CD4-positive, CD25-positive, alpha-beta regulatory T cell (primary cell): Measurements from ENCODE around the gene RNPS1. TPM values are rescaled to one million over a fixed set of nuclear protein-coding genes. Genes with fewer than 3 reads are reported as not detected.
"Not testable (repeated sequence)": the region's sequence is repeated elsewhere in the genome, so short reads cannot be mapped to it uniquely, and the experiment has no call there.

Experiments
- ATAC-seq, 2 donors: fragments of 150-1000 bp; cut with Tn5 transposase; one replicate each; pipeline ENCODE4 v1.10.0; 2021; ENCODE audit warnings: low read depth in 2 of 2, moderate number of reproducible peaks in 2 of 2, moderate library complexity in 1 of 2
- DNase-seq, 3 donors: peaks; one replicate each; pipeline versions ENCODE4 v3.0.0 to v3.0.0-alpha.2; 2012 to 2022; ENCODE audit warnings: mixed read lengths in 1 of 3
- H3K27ac ChIP-seq: one replicate; pipeline ENCODE4 v1.7.0; 2013; ENCODE audit warnings: mild to moderate bottlenecking, low read length; ENCODE audit not compliant: insufficient read depth, poor library complexity, severe bottlenecking
- H3K27me3 ChIP-seq: one replicate; pipeline ENCODE4 v1.7.0; 2013; ENCODE audit warnings: low read length; ENCODE audit not compliant: control insufficient read depth, insufficient read depth
- H3K36me3 ChIP-seq: one replicate; pipeline ENCODE4 v1.7.0; 2013; ENCODE audit warnings: mild to moderate bottlenecking, low read length, moderate library complexity; ENCODE audit not compliant: control insufficient read depth, insufficient read depth
- H3K4me1 ChIP-seq: 2 replicates; pipeline ENCODE4 v1.7.0; 2013; ENCODE audit warnings: mild to moderate bottlenecking, low read length; ENCODE audit not compliant: insufficient read depth, control insufficient read depth, poor library complexity, severe bottlenecking
- H3K4me3 ChIP-seq: one replicate; pipeline ENCODE4 v1.7.0; 2013; ENCODE audit warnings: low read depth, mild to moderate bottlenecking, low read length, moderate library complexity
- H3K9me3 ChIP-seq, 2 experiments: 1 replicate in 1 of 2; 2 replicates in 1 of 2; pipeline ENCODE4 v1.7.0; 2013; ENCODE audit warnings: low read length in 2 of 2, mild to moderate bottlenecking in 1 of 2, moderate library complexity in 1 of 2; ENCODE audit not compliant: control insufficient read depth in 2 of 2
- H3K27ac Mint-ChIP-seq, 3 donors: one replicate each; pipeline ENCODE4 v1.8.0; 2020 to 2022; ENCODE audit warnings: mild to moderate bottlenecking in 3 of 3, mixed read lengths in 3 of 3, moderate library complexity in 2 of 3
- H3K27me3 Mint-ChIP-seq: one replicate; pipeline ENCODE4 v1.8.0; 2022; ENCODE audit warnings: mild to moderate bottlenecking, mixed read lengths
- H3K36me3 Mint-ChIP-seq: one replicate; pipeline ENCODE4 v1.8.0; 2020; ENCODE audit warnings: mixed read lengths
- H3K4me1 Mint-ChIP-seq, 4 donors: one replicate each; pipeline ENCODE4 v1.8.0; 2020 to 2022; ENCODE audit warnings: mixed read lengths in 4 of 4, mild to moderate bottlenecking in 1 of 4
- H3K4me3 Mint-ChIP-seq, 4 donors: one replicate each; pipeline ENCODE4 v1.8.0; 2020 to 2022; ENCODE audit warnings: mild to moderate bottlenecking in 4 of 4, mixed read lengths in 4 of 4, moderate library complexity in 3 of 4
- H3K9me3 Mint-ChIP-seq, 7 donors: one replicate each; pipeline ENCODE4 v1.8.0; 2020 to 2022; ENCODE audit warnings: mixed read lengths in 7 of 7, mild to moderate bottlenecking in 3 of 7, moderate library complexity in 2 of 7
- polyA plus RNA-seq, 4 donors: library from polyadenylated mRNA; unstranded; fragments of 300-500 nt; fragmentation: Illumina TruSeq; gene quantifications; one replicate each; pipeline ENCODE4 v1.2.3, GENCODE V29; 2021
- total RNA-seq: library from RNA; stranded (reverse); gene quantifications from one replicate; pipeline ENCODE4 v1.2.3, GENCODE V29; 2022

RNPS1 gene
- total and polyA plus RNA-seq, 5 donors from 2014 or later = 189 to 230 (median 212) TPM

DNA sequence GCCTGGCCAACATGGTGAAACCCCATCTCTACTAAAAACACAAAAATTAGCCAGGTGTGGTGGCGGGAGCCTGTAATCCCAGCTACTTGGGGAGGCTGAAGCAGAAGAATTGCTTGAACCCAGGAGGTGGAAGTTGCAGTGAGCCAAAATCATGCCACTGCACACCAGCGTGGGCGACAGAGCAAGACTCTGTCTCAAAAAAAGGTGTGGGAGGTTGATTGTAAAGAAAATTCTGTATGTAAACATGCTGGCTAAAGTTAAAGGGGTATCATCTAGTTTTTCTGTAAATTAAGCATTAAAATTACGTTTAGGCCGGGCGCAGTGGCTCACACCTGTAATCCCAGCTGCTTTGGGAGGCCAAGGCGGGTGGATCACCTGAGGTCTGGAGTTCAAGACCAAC lies 9.4 kb downstream of the RNPS1 start:
- H3K27ac Mint-ChIP-seq, H3K4me3 Mint-ChIP-seq, H3K4me1 ChIP-seq, H3K9me3 ChIP-seq, H3K27me3 ChIP-seq, H3K27ac ChIP-seq, H3K9me3 Mint-ChIP-seq, H3K4me1 Mint-ChIP-seq, H3K4me3 ChIP-seq, DNase-seq, ATAC-seq, H3K27me3 Mint-ChIP-seq: not testable (repeated sequence)
- H3K36me3 ChIP-seq = peaks cover 87% of the 10 kb centered on the region
- H3K36me3 Mint-ChIP-seq = peaks cover 36% of the 10 kb centered on the region

DNA sequence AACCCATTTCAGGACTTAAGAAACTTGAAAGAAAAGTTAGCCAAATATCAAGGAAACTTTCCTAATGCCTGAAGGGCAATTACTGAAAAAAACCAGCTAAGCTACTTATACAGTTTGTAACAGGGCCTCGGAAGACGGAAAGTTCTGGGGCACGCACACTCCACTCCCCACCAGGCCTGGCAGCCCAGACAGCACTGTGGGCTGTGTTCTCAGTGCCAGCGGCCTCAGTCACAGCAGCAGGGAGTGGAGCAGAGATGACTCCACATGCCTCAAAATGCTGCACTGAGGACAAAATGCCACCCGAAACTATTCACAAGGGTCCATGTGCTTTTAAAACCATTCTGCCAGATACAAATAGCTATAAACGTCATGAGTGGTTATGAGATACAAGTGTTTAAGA lies 10.2 kb downstream of the RNPS1 start:
- H3K27me3 Mint-ChIP-seq = no peaks in the 10 kb centered on the region
- H3K36me3 ChIP-seq = peaks cover 79% of the 10 kb centered on the region
- peaks cover 33% of the 10 kb centered on the region for H3K36me3 Mint-ChIP-seq
- DNase-seq (no peak), ATAC-seq (no peak)
- peaks cover 0 to 6% (median 2%) of the 10 kb centered on the region in 4 donors for H3K4me1 Mint-ChIP-seq
- H3K9me3 ChIP-seq = no peaks in the 10 kb centered on the region
- no peak overlapping the region for H3K27ac Mint-ChIP-seq
- no peak overlapping the region for H3K4me3 ChIP-seq
- no peaks in the 10 kb centered on the region for H3K27me3 ChIP-seq
- no peak overlapping the region for H3K27ac ChIP-seq
- H3K4me3 Mint-ChIP-seq = no peak overlapping the region
- no peaks in the 10 kb centered on the region for H3K9me3 Mint-ChIP-seq
- no peaks in the 10 kb centered on the region for H3K4me1 ChIP-seq

DNA sequence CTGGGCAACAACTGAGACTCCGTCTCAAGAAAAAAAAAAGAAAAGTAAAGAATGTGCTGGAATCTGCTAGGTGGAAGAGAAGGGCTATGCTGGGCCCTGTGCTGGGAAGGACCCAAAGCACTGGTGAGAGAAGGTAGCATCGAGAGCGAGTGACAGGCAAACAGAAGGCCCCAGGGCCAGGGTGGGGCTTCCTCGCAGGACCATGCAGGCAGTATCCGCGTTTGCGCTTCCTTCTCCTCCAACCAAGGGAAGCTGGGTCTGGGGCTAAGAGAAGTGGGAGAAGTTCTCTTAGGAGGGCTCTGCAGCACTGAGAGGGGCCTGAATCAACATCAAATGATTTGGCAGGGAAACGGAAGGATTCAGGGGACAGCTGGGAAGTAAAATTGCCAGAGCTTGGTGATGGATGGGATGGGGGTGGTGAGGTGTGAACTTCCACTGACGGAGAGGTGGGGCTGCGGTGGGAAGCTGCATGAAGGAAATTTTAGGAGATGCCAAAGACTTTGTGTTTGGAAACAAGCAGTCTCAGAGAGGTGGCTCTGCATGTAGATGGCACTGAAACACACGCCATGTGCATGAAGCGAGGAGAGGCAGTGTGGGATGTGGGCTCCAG lies 11.3 kb downstream of the RNPS1 start:
- peak overlapping the region in 1 of 4 donors; percentile 11 for H3K4me3 Mint-ChIP-seq
- H3K27ac Mint-ChIP-seq = no peak overlapping the region
- H3K27me3 Mint-ChIP-seq = no peaks in the 10 kb centered on the region
- Histone ChIP-seq H3K4me3 (no peak overlapping the region), H3K4me1 (no peaks in the 10 kb centered on the region), H3K27me3 (no peaks in the 10 kb centered on the region), H3K36me3 (peaks cover 68% of the 10 kb centered on the region), H3K27ac (no peak overlapping the region), H3K9me3 (no peaks in the 10 kb centered on the region)
- peaks cover 0 to 2% (median 0%) of the 10 kb centered on the region in 4 donors for H3K4me1 Mint-ChIP-seq
- DNase-seq (no peak), ATAC-seq (no peak)
- H3K36me3 Mint-ChIP-seq = peaks cover 25% of the 10 kb centered on the region
- H3K9me3 Mint-ChIP-seq = no peaks in the 10 kb centered on the region

DNA sequence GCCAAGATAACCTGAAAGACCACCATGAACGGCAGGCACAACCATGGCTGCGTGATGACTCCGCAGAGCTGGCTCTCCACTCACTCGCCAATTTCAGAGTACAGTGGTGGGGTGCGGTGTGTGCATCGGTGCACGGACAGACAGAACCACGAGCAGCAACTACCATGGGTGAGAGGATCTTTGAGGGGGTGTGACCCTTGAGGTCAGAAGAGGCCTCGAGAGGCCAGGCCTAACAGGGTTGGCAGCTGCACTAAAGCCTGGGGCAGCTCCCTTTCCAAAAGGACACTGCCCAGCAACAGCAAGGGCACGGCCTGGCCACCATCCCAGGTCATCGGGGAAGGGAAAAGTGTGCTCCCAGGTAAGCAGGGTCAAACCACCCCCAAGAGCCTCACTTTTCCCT lies 14.6 kb downstream of the RNPS1 start:
- Mint-ChIP-seq H3K27me3 (no peaks in the 10 kb centered on the region), H3K36me3 (peaks cover 19% of the 10 kb centered on the region), H3K4me1 (peaks cover 0 to 11% (median under 1%) of the 10 kb centered on the region in 4 donors), H3K27ac (peak overlapping the region in 2 of 3 donors; percentile 43 to 73), H3K4me3 (peak overlapping the region in 2 of 4 donors; percentile 27 to 58), H3K9me3 (no peaks in the 10 kb centered on the region)
- DNase-seq (no peak), ATAC-seq (no peak)
- no peak overlapping the region for H3K27ac ChIP-seq
- H3K4me3 ChIP-seq = no peak overlapping the region
- peaks cover 40% of the 10 kb centered on the region for H3K36me3 ChIP-seq
- H3K9me3 ChIP-seq = no peaks in the 10 kb centered on the region
- H3K27me3 ChIP-seq = no peaks in the 10 kb centered on the region
- H3K4me1 ChIP-seq = peaks cover 9% of the 10 kb centered on the region

DNA sequence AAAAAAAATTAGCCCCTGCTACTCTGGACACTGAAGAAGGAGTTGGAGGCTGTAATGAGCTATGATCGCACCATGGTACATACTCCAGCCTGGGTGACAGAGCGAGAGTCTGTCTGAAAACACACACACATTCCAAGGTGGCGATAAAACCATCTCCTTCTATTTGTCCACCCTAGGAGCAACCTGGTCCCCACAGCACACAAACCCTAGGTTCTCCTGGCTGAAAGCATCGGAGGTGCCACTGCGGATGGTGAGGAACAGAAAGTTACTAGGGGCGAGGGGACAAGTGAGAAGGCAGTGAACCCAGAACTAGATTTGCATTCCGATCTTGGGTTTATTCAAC lies 15.1 kb downstream of the RNPS1 start:
- H3K9me3 ChIP-seq = no peaks in the 10 kb centered on the region
- ATAC-seq (no peak), DNase-seq (no peak)
- Mint-ChIP-seq H3K9me3 (no peaks in the 10 kb centered on the region), H3K36me3 (peaks cover 19% of the 10 kb centered on the region), H3K27me3 (no peaks in the 10 kb centered on the region), H3K27ac (peak overlapping the region; percentile 43 to 81 (median 73)), H3K4me3 (peak overlapping the region; percentile 16 to 75 (median 42)), H3K4me1 (peaks cover 0 to 11% (median under 1%) of the 10 kb centered on the region in 4 donors)
- peaks cover 9% of the 10 kb centered on the region for H3K4me1 ChIP-seq
- H3K4me3 ChIP-seq = no peak overlapping the region
- no peaks in the 10 kb centered on the region for H3K27me3 ChIP-seq
- H3K27ac ChIP-seq = peak overlapping the region; percentile 73
- H3K36me3 ChIP-seq = peaks cover 35% of the 10 kb centered on the region

DNA sequence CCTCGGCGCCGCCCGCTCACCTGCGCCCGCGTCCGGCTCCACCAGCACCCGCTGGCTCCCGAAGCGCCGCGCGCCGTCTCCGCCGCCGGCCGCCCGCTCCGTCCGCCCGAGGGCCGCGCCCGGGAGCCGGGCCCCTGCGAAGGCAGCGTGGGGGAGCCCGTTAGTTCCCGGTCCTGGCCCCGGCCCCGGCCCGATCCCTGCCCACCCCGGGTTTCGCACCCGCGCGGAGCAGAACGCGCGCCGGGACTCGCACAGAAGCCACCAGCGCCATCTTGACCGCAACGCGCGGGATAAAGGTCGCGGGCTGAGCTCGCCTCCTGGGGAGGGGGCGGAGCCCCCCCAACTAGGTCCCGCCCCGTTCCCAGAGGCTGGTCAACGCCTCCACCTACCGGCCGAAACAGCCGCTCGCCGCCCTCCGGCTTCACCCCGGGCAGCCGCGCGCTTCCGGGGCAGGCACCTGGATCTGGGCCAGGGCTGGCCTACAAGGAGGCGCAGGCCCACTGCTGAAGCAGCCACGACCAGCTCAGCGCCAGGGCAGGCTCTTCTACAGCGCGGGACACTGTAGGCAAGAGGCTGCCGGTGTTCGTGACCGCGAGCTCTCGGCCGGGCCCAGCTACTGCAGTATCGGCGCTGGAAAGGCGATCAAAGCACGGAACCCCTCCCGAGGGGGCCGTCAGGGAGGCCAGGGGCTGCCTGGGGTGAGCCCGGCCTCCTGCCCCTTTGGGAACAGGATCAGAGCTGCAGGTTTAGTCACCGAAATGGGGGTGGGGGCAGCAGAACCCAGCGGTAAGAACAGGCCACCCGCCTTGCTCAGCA lies 16.4 kb downstream of the RNPS1 start, which contains the start of gene ECI1:
Gene ECI1, minus strand, starts transcription at position 292 of the 816 bp plus-strand sequence. Its CDS starts 21 bp downstream, at position 271.
- peak; percentile 73 to 86 (median 76) for DNase-seq
- peak; percentile 79 to 84 for ATAC-seq

DNA sequence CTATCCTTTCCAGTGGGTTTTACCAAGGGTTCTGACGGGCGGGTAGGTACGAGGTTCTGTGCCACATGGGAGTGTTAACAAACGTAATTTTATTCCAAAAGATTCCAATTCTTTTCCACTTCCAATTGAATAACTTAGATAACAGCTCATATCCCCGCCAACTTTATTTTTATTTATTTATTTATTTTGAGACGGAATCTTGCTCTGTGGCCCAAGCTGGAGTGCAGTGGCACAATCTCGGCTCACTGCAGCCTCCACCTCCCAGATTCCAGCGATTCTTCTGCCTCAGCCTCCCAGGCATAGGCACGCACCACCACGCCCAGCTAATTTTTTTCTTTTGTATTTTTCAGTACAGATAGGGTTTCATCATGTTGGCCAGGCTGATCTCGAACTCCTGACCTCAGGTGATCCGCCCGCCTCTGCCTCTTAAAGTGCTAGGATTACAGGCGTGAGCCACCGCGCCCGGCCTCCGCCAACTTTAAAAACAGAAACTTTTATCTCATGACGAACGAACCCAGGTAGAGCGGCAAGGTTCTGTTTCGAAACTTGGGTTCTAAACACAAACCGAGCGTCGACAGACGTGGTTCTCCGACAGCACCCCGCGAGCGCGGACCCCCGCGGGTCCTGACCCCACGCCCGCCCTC lies 17.2 kb downstream of the RNPS1 start:
- Histone ChIP-seq H3K27ac (peak overlapping the region; percentile 73), H3K4me3 (peak overlapping the region; percentile 65), H3K27me3 (no peaks in the 10 kb centered on the region), H3K9me3 (no peaks in the 10 kb centered on the region), H3K36me3 (peaks cover 24% of the 10 kb centered on the region), H3K4me1 (peaks cover 9% of the 10 kb centered on the region)
- Mint-ChIP-seq H3K4me1 (peaks cover 0 to 11% (median under 1%) of the 10 kb centered on the region in 4 donors), H3K36me3 (peaks cover 9% of the 10 kb centered on the region), H3K9me3 (no peaks in the 10 kb centered on the region), H3K27me3 (no peaks in the 10 kb centered on the region), H3K4me3 (peak overlapping the region; percentile 90 to 97 (median 92)), H3K27ac (peak overlapping the region; percentile 86 to 92 (median 89))
- DNase-seq = peak in 2 of 3 donors; percentile 29 to 68
- peak; percentile 3 to 18 for ATAC-seq

More for the DNA sequence above, 16.4 kb downstream of the RNPS1 start, which contains the start of gene ECI1:
- no peaks in the 10 kb centered on the region for H3K9me3 ChIP-seq
- peaks cover 24% of the 10 kb centered on the region for H3K36me3 ChIP-seq
- H3K27ac Mint-ChIP-seq = peak within 1 kb of the TSS; percentile 86 to 92 (median 89)
- H3K4me3 ChIP-seq = peak within 1 kb of the TSS; percentile 65
- H3K27ac ChIP-seq = peak within 1 kb of the TSS; percentile 73
- peak within 1 kb of the TSS; percentile 90 to 97 (median 92) for H3K4me3 Mint-ChIP-seq
- H3K4me1 ChIP-seq = peaks cover 9% of the 10 kb centered on the region
- H3K27me3 ChIP-seq = no peaks in the 10 kb centered on the region
- peaks cover 0 to 11% (median under 1%) of the 10 kb centered on the region in 4 donors for H3K4me1 Mint-ChIP-seq
- H3K36me3 Mint-ChIP-seq = peaks cover 15% of the 10 kb centered on the region
- no peaks in the 10 kb centered on the region for H3K27me3 Mint-ChIP-seq
- H3K9me3 Mint-ChIP-seq = no peaks in the 10 kb centered on the region
